ENCODE measurements around the gene CDX1. TPM values are rescaled to one million over a fixed set of nuclear protein-coding genes. Genes with fewer than 3 reads are reported as not detected.

CDX1 gene
- total RNA-seq, 1 donor from 2014 or later, result not detected

GRCh38 chr5:150144879-150145278 lies 21.7 kb upstream of the CDX1 start:
- Histone ChIP-seq H3K27ac (replicated peaks) (peak overlapping the region; percentile 89), H3K36me3 (no peaks in the 10 kb centered on the region), H3K9me3 (replicated peaks) (no peaks in the 10 kb centered on the region), H3K4me1 (peaks cover 88% of the 10 kb centered on the region), H3K27me3 (ENCODE audit: low read depth) (no peaks in the 10 kb centered on the region), H3K4me3 (peak overlapping the region; percentile 69)
- DNase-seq, result no peak
- TF ChIP-seq CTCF (IDR thresholded peaks at IDR 0.05; ENCODE audit: borderline replicate concordance), result no peak
- intact Hi-C loops (cut with micrococcal nuclease), result no loop called here

GRCh38 chr5:150146235-150146634 lies 20.3 kb upstream of the CDX1 start:
- H3K27ac ChIP-seq (replicated peaks), result peak overlapping the region; percentile 89
- no peaks in the 10 kb centered on the region for H3K27me3 ChIP-seq (ENCODE audit: low read depth)
- H3K36me3 ChIP-seq, result no peaks in the 10 kb centered on the region
- peak overlapping the region; percentile 69 for H3K4me3 ChIP-seq
- TF ChIP-seq CTCF (IDR thresholded peaks at IDR 0.05; ENCODE audit: borderline replicate concordance), result no peak
- intact Hi-C loops (cut with micrococcal nuclease), result no loop called here
- peaks cover 75% of the 10 kb centered on the region for H3K4me1 ChIP-seq
- no peak for DNase-seq
- no peaks in the 10 kb centered on the region for H3K9me3 ChIP-seq (replicated peaks)

- Histone ChIP-seq H3K9me3 (replicated peaks) (no peaks in the 10 kb centered on the region), H3K36me3 (no peaks in the 10 kb centered on the region), H3K4me1 (peaks cover 67% of the 10 kb centered on the region), H3K27me3 (ENCODE audit: low read depth) (no peaks in the 10 kb centered on the region), H3K4me3 (peak overlapping the region; percentile 69), H3K27ac (replicated peaks) (peak overlapping the region; percentile 89)
- no peak for DNase-seq
- intact Hi-C loops (cut with micrococcal nuclease), result no loop called here
- TF ChIP-seq CTCF (IDR thresholded peaks at IDR 0.05; ENCODE audit: borderline replicate concordance), result no peak
Measured at GRCh38 chr5:150146862-150147601, 19.5 kb upstream of the CDX1 start.

- H3K9me3 ChIP-seq (replicated peaks), result no peaks in the 10 kb centered on the region
- H3K27me3 ChIP-seq (ENCODE audit: low read depth), result no peaks in the 10 kb centered on the region
- H3K36me3 ChIP-seq, result no peaks in the 10 kb centered on the region
- peaks cover 61% of the 10 kb centered on the region for H3K4me1 ChIP-seq
- peak overlapping the region; percentile 69 for H3K4me3 ChIP-seq
- intact Hi-C loops (cut with micrococcal nuclease), result no loop called here
- no peak for TF ChIP-seq CTCF (IDR thresholded peaks at IDR 0.05; ENCODE audit: borderline replicate concordance)
- DNase-seq, result no peak
- peak overlapping the region; percentile 89 for H3K27ac ChIP-seq (replicated peaks)
Measured at GRCh38 chr5:150147670-150148069, 18.9 kb upstream of the CDX1 start.

- no peaks in the 10 kb centered on the region for H3K36me3 ChIP-seq
- TF ChIP-seq CTCF (IDR thresholded peaks at IDR 0.05; ENCODE audit: borderline replicate concordance), result no peak
- intact Hi-C loops (cut with micrococcal nuclease), result no loop called here
- no peaks in the 10 kb centered on the region for H3K9me3 ChIP-seq (replicated peaks)
- peak overlapping the region; percentile 69 for H3K4me3 ChIP-seq
- H3K27ac ChIP-seq (replicated peaks), result peak overlapping the region; percentile 89
- DNase-seq, result no peak
- H3K4me1 ChIP-seq, result peaks cover 54% of the 10 kb centered on the region
- H3K27me3 ChIP-seq (ENCODE audit: low read depth), result no peaks in the 10 kb centered on the region
Measured at GRCh38 chr5:150148117-150148927, 18.3 kb upstream of the CDX1 start.
